Measurements from ENCODE around the gene ARL10.
A peak's percentile ranks its signal among the peaks of the same experiment; 100 is the strongest.

Gene ARL10

DNA sequence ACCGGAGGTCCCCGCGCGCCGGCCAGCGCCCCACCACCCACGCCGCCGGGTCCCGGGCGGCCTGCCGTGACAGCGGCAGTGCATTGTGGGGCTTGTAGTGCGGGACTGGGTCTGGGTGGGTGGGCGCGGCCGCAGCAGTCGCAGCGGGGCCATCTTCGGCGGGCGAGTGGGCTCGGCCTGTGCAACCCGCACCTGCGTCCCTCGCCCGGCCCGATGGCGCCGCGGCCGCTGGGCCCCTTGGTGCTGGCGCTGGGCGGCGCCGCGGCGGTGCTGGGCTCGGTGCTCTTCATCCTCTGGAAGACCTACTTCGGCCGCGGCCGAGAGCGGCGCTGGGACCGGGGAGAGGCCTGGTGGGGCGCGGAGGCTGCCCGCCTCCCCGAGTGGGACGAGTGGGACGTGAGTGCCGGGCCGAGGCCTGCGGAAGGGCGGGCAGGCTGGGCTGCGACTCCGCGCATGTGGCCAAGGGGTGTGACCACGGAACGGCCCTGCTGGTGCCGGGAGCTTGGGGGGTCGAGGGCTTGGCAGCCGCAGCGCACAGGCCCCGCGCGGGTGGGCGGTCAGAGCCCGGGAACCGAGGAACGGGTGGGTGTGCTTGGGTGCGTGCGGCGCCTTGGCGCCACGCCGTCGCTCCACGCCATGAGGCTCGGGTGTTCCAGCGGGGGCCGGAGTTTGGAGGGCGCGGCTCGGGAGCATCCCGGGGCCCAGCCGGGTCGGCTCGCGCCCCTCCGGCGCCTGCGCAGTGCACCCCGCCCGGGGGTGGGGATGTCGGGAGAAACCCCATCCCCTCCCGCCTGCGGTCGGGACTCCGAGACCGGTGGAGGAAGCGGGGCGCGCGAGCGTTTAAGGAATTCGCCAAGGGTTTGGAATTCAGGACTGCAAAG lies at the start of gene ARL10:
Gene ARL10 (plus strand): TSS at position 137 of the 881 bp plus-strand sequence. CDS start 77 bp downstream, at position 214.
- no peak for DNase-seq

GRCh38 chr5:176317534-176318374 lies 47.5 kb upstream of the ARL10 start:
- no peak for DNase-seq

DNA sequence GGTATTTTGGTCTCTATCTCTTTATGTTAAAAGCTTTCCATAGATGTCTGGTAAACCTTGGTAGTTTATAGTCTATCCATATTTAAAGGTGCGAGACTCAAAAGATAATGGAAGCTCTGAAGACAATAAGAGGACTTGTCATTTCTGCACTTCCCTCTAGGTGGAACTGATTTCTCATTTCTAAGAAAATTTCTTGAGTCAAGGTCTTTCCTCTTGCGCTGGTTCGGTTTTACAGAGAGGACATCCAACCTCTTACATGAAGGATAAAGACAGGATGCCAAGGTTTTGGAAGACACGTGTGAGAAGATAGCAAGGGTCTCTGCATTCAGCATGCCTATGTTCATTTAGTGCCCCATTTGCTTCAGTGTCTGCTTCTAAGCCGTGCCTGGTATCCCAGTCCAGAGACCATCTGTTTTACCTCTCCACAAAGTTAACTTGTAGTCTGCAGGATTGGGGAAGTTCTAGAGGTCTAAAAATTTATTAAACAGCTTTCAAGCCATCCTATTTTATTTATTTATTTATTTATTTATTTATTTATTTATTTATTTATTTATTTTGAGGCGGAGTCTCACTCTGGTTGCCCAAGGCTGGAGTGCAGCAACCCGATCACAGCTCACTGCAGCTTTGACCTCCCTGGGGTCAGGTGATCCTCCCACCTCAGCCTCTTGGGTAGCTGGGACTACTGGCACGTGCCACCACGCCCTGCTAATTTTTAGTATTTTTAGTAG lies 45.3 kb upstream of the ARL10 start:
- peak; percentile 19 for DNase-seq

- DNase-seq = no peak
These were observed 44.7 kb upstream of the ARL10 start for GRCh38 chr5:176320577-176320976.

DNA sequence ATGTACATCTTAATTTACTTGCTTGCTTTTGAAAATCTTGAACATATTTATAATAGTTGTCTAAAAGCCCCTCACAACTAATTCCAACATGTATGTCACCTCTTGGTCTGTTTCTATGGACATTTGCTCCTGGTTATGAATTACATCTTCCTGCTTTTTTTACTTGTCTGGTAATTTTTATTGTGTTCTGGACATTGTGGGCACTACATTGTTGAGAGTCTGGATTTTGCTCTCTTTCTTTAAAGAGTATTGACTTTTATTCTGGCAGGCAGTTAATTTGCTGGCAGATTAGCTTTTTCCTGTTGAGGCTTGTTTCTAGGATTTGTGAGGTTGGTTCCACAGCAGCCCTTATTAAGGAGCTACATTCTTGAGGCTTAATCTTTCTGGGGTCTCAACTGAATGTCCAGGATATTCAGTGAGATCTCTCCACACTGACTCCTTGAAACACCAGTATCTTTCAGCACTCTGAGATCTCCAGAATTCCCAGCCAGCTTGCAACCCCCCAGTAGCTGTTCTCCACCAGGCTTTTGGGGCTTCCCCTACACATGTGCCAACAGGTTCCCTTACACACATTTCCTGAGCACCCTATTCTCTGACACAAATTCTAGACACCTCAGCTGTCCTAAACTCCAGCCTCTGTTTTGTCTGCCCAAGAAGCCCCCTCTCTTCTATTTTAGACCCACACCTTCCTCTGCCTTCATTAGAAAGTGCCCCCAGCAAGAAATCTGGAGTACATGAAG lies 31.1 kb upstream of the ARL10 start:
- no peak for DNase-seq

DNA sequence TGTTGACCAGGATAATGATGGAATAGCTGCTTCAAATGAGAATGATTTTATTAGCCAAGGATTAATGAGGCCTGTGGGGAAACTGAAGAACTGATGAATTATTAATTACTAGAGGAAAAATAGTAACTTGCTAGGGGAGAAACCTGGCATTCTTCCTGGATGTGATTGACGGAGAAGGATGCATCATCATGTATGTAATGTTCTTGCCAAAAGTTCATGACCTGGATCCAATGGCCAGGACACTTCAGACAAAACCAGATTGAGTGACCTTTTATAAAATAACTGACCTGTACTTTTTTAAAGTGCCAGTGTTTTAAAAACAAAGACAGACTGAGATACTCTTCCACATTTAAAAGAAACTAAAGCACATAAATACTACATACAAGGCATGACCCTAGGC lies 27.4 kb upstream of the ARL10 start:
- DNase-seq = no peak

- DNase-seq = no peak
These were observed 26.0 kb upstream of the ARL10 start for GRCh38 chr5:176339304-176339703.

DNA sequence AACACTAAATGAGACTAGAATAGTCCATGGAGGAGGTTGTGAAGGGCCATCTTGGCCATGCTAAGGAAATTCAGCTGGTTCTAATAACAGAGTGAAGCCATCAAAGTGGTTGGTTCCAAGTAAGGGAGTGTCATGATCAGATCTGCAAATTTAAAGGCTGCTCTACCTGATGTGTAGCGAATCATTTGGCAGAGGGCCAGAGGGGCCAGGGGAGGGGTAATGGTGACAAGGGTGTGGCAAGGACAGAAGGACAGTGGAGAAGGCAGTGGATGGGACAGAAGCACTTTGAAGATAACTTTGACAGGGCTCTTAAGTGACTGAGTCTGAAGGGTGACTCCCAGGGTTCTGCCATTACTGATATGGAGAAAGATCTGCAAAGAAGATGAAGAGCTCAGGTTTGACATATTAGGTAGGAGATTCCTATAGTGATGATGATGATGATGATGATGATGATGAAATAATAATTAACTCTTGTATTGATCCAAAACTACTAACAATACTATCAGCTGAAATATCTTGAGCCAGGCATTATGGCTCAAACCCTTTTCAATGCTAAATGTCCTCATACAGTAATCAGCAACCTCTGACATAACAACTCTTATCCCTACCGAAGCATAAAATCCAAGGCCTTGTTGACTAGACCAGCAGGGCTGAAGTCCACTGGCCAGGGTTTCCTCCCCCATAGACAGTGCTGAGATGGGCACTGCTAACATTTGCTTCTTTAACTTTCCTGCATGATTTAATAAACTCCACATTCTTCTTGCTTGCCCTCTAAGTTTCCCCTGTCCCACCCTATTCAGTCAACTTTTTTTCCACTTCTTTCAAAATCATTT lies 23.7 kb upstream of the ARL10 start:
- no peak for DNase-seq

GRCh38 chr5:176342158-176342483 lies 23.2 kb upstream of the ARL10 start:
- no peak for DNase-seq

DNA sequence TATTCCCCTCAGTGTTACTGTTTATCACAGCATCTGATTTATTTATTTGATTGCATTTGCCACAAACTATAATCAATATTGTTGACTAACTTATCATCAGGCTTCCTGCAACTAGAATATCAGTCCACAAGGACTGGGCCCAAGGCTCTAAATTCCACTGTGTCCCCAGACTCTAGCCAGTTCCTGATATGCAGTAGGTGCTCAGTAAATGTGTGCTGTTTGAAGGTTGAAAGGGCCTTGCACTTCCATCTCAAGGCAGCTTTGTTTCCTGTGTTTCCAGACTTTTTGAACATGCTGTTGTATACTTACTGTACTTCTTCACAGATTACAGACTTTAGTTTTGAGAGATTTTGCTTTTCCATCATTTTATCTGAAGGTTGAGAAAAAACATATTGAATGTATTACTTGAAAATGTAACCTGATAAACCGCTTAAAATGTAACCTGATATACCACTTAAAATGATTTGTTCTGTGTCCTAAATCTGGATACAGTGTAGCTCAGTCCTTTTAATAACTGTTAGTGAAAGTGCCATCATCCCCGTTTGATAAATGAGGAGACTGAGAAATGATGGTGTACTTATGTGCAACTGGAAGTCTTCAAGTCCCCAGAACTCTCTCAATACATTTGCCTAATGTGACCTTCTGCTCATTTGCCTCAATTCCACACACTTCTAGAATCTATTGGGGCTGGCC lies 22.4 kb upstream of the ARL10 start:
- no peak for DNase-seq

DNA sequence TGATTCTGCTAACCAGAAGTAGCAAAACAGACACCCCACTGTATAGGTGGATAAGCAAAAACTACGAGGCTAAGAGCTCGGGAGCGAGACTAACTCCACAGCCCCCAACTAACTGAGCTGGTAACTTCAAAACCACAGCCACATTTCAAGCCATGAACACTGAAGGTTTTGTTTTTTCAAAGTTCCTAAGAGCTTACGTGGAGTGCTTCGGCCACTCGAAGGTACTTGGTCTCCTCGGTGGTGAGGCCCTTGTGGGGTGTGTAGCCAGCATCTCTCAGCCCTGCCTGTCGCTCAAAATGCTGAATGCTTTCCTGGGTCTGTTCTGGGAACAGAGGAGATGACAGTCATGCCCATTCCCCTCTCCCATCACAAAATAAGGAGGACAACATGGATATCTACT lies 14.9 kb upstream of the ARL10 start:
- no peak for DNase-seq

GRCh38 chr5:176352116-176352878 lies 13.0 kb upstream of the ARL10 start:
- no peak for DNase-seq

DNA sequence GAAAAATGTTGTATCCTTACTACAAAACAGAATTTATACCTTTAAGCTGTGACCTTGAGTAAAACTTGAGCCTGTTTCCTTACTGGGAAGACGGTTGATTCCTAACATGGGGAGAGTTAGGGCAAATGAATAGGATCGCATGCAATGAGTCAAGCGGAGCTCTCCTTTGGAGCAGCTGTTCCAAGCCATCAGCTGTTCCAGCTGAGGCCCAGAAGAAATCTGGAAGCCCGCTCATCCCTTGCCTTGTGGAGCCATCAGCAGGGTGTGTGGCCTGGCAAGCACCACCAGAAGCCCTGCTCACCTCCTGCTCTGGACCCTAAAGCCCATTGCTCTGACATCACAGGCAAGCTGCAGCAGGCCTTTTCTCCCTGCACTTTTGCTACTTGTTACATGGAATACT lies 11.8 kb upstream of the ARL10 start:
- no peak for DNase-seq

- no peak for DNase-seq
These were observed 9.7 kb upstream of the ARL10 start for GRCh38 chr5:176355400-176356178.

DNA sequence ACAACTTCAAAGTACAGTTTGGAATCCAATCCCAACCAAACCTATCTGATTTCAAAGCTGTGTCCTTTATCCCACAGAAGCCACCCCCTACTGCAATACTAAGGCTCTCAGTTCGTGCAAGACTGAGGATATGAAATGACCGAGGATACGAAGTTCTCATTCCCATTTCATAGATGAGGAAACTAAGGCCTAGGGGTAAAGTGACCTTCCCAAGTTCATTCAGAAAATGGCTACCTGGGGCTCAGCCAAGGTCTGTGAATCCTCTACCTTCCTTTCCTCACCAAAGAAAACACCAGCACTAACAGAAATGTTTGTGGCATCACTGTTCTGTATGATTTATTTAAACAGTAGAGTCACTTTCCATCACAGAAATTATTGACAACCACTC lies 9.1 kb upstream of the ARL10 start:
- DNase-seq = no peak

GRCh38 chr5:176359658-176360057 lies 5.6 kb upstream of the ARL10 start:
- no peak for DNase-seq

GRCh38 chr5:176360894-176361436 lies 4.3 kb upstream of the ARL10 start:
- no peak for DNase-seq

GRCh38 chr5:176361437-176362232 lies 3.7 kb upstream of the ARL10 start, which contains the start of gene KIAA1191:
TSS of gene KIAA1191 (minus strand) at chr5:176361764. CDS start at chr5:176359508, 2,256 bp downstream.
- DNase-seq = peak; percentile 94

GRCh38 chr5:176362233-176362490 lies 3.1 kb upstream of the ARL10 start:
- no peak for DNase-seq
